Stimulated activated CD8-positive, alpha-beta memory T cell treated with anti-CD3 and anti-CD28 coated beads, Interleukin-7, amount 100 ng/mL, for 4 hours (primary cell): Measurements from ENCODE around the gene IER2.
A peak's percentile ranks its signal among the peaks of the same experiment; 100 is the strongest.
"Not testable (repeated sequence)": the region's sequence is repeated elsewhere in the genome, so short reads cannot be mapped to it uniquely, and the experiment has no call there.

Source experiments
- DNase-seq, 2 donors: peaks; one replicate each; pipeline ENCODE4 v3.0.0-alpha.2; 2020; ENCODE audit warnings: low read depth in 2 of 2

The IER2 gene

GRCh38 chr19:13163609-13164342, 13.6 kb downstream of the IER2 start:
- DNase-seq = no peak

- DNase-seq = no peak
Observed at GRCh38 chr19:13164343-13165161, 14.3 kb downstream of the IER2 start.

GRCh38 chr19:13165162-13165997, 15.2 kb downstream of the IER2 start:
- DNase-seq = no peak

GRCh38 chr19:13166151-13166550, 15.9 kb downstream of the IER2 start:
- DNase-seq = not testable (repeated sequence)

- no peak for DNase-seq
Observed at GRCh38 chr19:13169769-13170168, 19.6 kb downstream of the IER2 start.

GRCh38 chr19:13171146-13171545, 20.9 kb downstream of the IER2 start:
- DNase-seq = no peak

GRCh38 chr19:13172346-13173138, 22.3 kb downstream of the IER2 start:
- DNase-seq = peak; percentile 74 to 81

- no peak for DNase-seq
Observed at GRCh38 chr19:13173139-13173737, 23.0 kb downstream of the IER2 start.

GRCh38 chr19:13176345-13176744, 26.1 kb downstream of the IER2 start:
- no peak for DNase-seq

GRCh38 chr19:13177584-13177983, 27.4 kb downstream of the IER2 start:
- not testable (repeated sequence) for DNase-seq

GRCh38 chr19:13178291-13178690, 28.1 kb downstream of the IER2 start:
- DNase-seq = not testable (repeated sequence)

GRCh38 chr19:13181747-13182388, 31.7 kb downstream of the IER2 start:
- peak; percentile 29 to 59 for DNase-seq

- not testable (repeated sequence) for DNase-seq
Observed at GRCh38 chr19:13184926-13185325, 34.7 kb downstream of the IER2 start.

- not testable (repeated sequence) for DNase-seq
Observed at GRCh38 chr19:13185763-13186657, 35.8 kb downstream of the IER2 start.

- DNase-seq = not testable (repeated sequence)
Observed at GRCh38 chr19:13186688-13187087, 36.5 kb downstream of the IER2 start.

GRCh38 chr19:13187419-13187818, 37.2 kb downstream of the IER2 start:
- DNase-seq = no peak

GRCh38 chr19:13189600-13189999, 39.4 kb downstream of the IER2 start:
- DNase-seq = no peak

- no peak for DNase-seq
Observed at GRCh38 chr19:13190781-13191540, 40.8 kb downstream of the IER2 start.

- DNase-seq = peak; percentile 21 to 28
Observed at GRCh38 chr19:13195678-13196077, 45.5 kb downstream of the IER2 start.
